NT2/D1 (cell line): ENCODE data around the gene QSOX2.

Experiments used
- SUZ12 ChIP-seq: IDR thresholded peaks from 2 replicates; pipeline ENCODE4 v1.6.1; 2011; ENCODE audit not compliant: insufficient read length, insufficient read depth; ENCODE audit errors: extremely low read depth
- YY1 ChIP-seq: IDR thresholded peaks from 2 replicates; pipeline ENCODE4 v1.6.1; 2011; ENCODE audit not compliant: insufficient read length, insufficient read depth
- ZNF274 ChIP-seq: IDR thresholded peaks from 2 replicates; pipeline ENCODE4 v1.6.1; 2011; ENCODE audit warnings: mild to moderate bottlenecking, low read depth, low read length

- TF ChIP-seq SUZ12 (no peak), YY1 (no peak), ZNF274 (no peak)
Measured at GRCh38 chr9:136262671-136263178, 17.1 kb upstream of the QSOX2 start.
